Lung (tissue), 12 donors: ENCODE data around the gene DNER. TPM values are rescaled to one million over a fixed set of nuclear protein-coding genes. Genes with fewer than 3 reads are reported as not detected.
A peak's percentile ranks its signal among the peaks of the same experiment; 100 is the strongest.

Source experiments
- ATAC-seq: fragments of 200-7000 bp; cut with Tn5 transposase; one replicate; pipeline ENCODE4 v1.9.1; 2020; ENCODE audit warnings: moderate number of reproducible peaks; ENCODE audit not compliant: insufficient read depth, low FRiP score
- DNase-seq, 3 donors: peaks; one replicate each; pipeline ENCODE4 v3.0.0-alpha.2; 2013 to 2017
- H3K27ac ChIP-seq, 2 donors: one replicate each; pipeline ENCODE4 v1.5.1; 2013; ENCODE audit warnings: mild to moderate bottlenecking in 2 of 2, moderate library complexity in 2 of 2, control low read depth in 1 of 2, inconsistent platforms in 1 of 2, low read depth in 1 of 2, low read length in 1 of 2
- H3K27me3 ChIP-seq, 3 donors: one replicate each; pipeline ENCODE4 v1.5.1; 2013; ENCODE audit warnings: low read length in 2 of 3; ENCODE audit not compliant: control insufficient read depth in 3 of 3, insufficient read depth in 3 of 3
- H3K36me3 ChIP-seq, 4 donors: one replicate each; pipeline ENCODE4 v1.5.1; 2013; ENCODE audit warnings: low read length in 4 of 4, mild to moderate bottlenecking in 1 of 4, moderate library complexity in 1 of 4; ENCODE audit not compliant: control insufficient read depth in 4 of 4, insufficient read depth in 4 of 4
- H3K4me1 ChIP-seq, 5 donors: one replicate each; pipeline ENCODE4 v1.5.1; 2013; ENCODE audit warnings: low read length in 5 of 5, mild to moderate bottlenecking in 2 of 5, moderate library complexity in 1 of 5; ENCODE audit not compliant: control insufficient read depth in 5 of 5, insufficient read depth in 5 of 5
- H3K4me3 ChIP-seq: one replicate; pipeline ENCODE4 v1.5.1; 2013; ENCODE audit warnings: mild to moderate bottlenecking, control low read depth, moderate library complexity
- H3K9ac ChIP-seq, 2 donors: one replicate each; pipeline ENCODE4 v1.5.1; 2013; ENCODE audit warnings: low read length in 2 of 2, control low read depth in 1 of 2; ENCODE audit not compliant: insufficient read depth in 1 of 2
- H3K9me3 ChIP-seq, 4 donors: one replicate each; pipeline ENCODE4 v1.5.1; 2013; ENCODE audit warnings: low read length in 3 of 4, mild to moderate bottlenecking in 1 of 4, moderate library complexity in 1 of 4; ENCODE audit not compliant: control insufficient read depth in 4 of 4, insufficient read depth in 3 of 4
- WGBS, 2 donors: extraction: QIAGEN DNeasy Blood & Tissue Kit; methylation state at CpG; one replicate each; pipeline ENCODE4 v1.1.7; 2013; 5-methylcytosine and 5-hydroxymethylcytosine counted together
- polyA plus RNA-seq, 2 donors: library from polyadenylated mRNA; stranded (reverse); fragments of 200-250 nt; gene quantifications; one replicate each; pipeline ENCODE4 v1.2.1, GENCODE V29; 2013
- total RNA-seq, 2 donors: library from RNA; depleted of rRNA in 1 of 2; stranded (reverse); fragments of >200 nt in 1 of 2; gene quantifications; one replicate each; pipeline ENCODE4 v1.2.1, GENCODE V29; 2014 to 2021
- TF ChIP-seq, protein P1 (sequence below): IDR thresholded peaks from 2 replicates; pipeline ENCODE4 v1.5.1; 2012; ENCODE audit warnings: mild to moderate bottlenecking; ENCODE audit errors: control extremely low read depth, extremely low read depth
- donor health status: control.
- donor health status: control.
- donor health status: Bipolar disorder and iron deficiency.
- donor health status: healthy.
- donor health status: DM: yes; HTN: yes; CAD: no.

The DNER gene
- total and polyA plus RNA-seq, 4 donors, result 0.63 to 5.8 (median 3.3) TPM

DNA sequence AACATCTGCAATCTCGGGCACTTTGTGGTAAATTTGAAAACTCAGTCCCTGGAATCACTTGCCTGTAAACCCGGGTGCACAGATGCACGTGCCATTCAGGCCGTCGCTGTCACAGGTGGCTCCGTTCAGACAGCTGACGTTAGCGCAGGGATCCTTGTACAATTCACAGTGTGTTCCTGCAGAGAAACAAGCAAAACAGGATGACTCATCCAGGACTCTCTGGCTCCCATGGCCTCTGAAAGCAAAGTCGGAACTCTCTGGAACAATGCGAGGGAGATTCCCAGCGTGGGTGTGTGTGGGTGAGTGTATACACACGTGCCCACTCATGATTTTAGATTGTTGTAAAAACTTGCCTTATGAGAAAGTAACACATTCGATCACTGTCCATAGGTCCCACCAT lies 307.2 kb downstream of the DNER start:
- WGBS, 2 donors, result 41 to 60% methylated on average over 13 of the region's 13 CpGs
- peak overlapping the region in 1 of 2 donors; percentile 33 for H3K27ac ChIP-seq

DNA sequence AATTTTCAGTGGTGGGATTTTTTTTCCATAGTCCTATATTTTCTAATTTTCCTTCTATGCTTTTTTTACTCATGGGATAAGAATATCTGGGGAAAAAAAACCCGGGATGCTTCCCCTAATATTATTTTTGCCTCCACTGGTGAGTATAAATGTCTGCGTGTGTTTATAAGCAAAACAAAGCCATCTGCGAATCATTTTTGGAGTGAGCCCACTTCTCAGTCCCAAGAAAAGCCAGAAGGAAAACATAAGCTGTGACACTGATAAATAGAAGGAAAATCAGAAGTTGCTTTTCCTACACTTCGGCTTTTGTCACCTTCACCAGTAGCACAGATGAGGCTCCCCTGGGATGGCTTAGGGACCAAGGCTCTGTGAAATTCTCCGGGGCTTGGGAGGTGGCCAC lies 308.6 kb downstream of the DNER start:
- Histone ChIP-seq H3K9ac (no peak overlapping the region), H3K36me3 (no peaks in the 10 kb centered on the region), H3K4me3 (no peak overlapping the region), H3K9me3 (peaks cover 0 to 2% (median 0%) of the 10 kb centered on the region in 4 donors), H3K27ac (no peak overlapping the region), H3K27me3 (no peaks in the 10 kb centered on the region), H3K4me1 (peaks cover 0 to 18% (median 8%) of the 10 kb centered on the region in 5 donors)
- TF ChIP-seq, protein P1, sequence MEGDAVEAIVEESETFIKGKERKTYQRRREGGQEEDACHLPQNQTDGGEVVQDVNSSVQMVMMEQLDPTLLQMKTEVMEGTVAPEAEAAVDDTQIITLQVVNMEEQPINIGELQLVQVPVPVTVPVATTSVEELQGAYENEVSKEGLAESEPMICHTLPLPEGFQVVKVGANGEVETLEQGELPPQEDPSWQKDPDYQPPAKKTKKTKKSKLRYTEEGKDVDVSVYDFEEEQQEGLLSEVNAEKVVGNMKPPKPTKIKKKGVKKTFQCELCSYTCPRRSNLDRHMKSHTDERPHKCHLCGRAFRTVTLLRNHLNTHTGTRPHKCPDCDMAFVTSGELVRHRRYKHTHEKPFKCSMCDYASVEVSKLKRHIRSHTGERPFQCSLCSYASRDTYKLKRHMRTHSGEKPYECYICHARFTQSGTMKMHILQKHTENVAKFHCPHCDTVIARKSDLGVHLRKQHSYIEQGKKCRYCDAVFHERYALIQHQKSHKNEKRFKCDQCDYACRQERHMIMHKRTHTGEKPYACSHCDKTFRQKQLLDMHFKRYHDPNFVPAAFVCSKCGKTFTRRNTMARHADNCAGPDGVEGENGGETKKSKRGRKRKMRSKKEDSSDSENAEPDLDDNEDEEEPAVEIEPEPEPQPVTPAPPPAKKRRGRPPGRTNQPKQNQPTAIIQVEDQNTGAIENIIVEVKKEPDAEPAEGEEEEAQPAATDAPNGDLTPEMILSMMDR, result no peak
- DNase-seq, result no peak
- ATAC-seq, result no peak
- WGBS, 2 donors, result 86 to 89% methylated on average over 5 of the region's 5 CpGs

More for the DNA sequence above, 307.2 kb downstream of the DNER start:
- Histone ChIP-seq H3K9ac (no peak overlapping the region), H3K27me3 (no peaks in the 10 kb centered on the region), H3K36me3 (no peaks in the 10 kb centered on the region), H3K9me3 (peaks cover 0 to 2% (median 0%) of the 10 kb centered on the region in 4 donors), H3K4me1 (peaks cover 0 to 18% (median 8%) of the 10 kb centered on the region in 5 donors), H3K4me3 (no peak overlapping the region)
- TF ChIP-seq, protein P1, result no peak
- peak; percentile 69 for ATAC-seq
- no peak for DNase-seq

DNA sequence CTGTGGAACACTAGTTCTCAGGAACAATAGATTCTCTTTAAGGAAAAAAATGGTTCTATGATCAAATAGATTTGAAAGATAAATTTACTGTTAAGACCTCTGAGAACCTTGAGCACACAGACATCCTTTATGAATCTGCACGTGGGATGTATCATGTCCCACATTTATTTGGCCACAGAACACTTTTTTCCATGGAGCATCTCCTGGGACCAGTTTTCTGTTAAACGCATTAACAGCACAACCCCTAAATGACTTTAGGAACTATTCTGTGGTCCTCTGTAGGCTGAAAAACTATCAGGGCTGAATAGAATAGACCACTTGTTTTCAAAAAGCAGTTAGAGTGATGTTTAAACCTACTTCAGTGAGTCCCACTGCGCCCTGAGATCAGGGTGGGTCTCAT lies 311.1 kb downstream of the DNER start:
- Histone ChIP-seq H3K36me3 (no peaks in the 10 kb centered on the region), H3K4me3 (no peak overlapping the region), H3K4me1 (peaks cover 0 to 11% (median 2%) of the 10 kb centered on the region in 5 donors), H3K27me3 (no peaks in the 10 kb centered on the region), H3K9ac (no peak overlapping the region), H3K9me3 (peaks cover 0 to 2% (median 0%) of the 10 kb centered on the region in 4 donors), H3K27ac (no peak overlapping the region)
- ATAC-seq, result no peak
- no peak for DNase-seq
- TF ChIP-seq, protein P1, result no peak
- WGBS, 2 donors, result 88 to 93% methylated on average over 3 of the region's 3 CpGs
